ENCODE results near the gene CRYBG1. TPM values are rescaled to one million over a fixed set of nuclear protein-coding genes. Genes with fewer than 3 reads are reported as not detected.
"Not testable (repeated sequence)": the region's sequence is repeated elsewhere in the genome, so short reads cannot be mapped to it uniquely, and the experiment has no call there.

Gene CRYBG1
- total and polyA plus RNA-seq, 2 experiments from 2014 or later, result 3.2 to 10.0 TPM

GRCh38 chr6:106556368-106556960, 195.9 kb downstream of the CRYBG1 start:
- Histone ChIP-seq H4K20me1 (ENCODE audit: insufficient read depth, poor library complexity, severe bottlenecking) (no peaks in the 10 kb centered on the region), H3K36me3 (replicated peaks; ENCODE audit: insufficient read depth, low read depth) (no peaks in the 10 kb centered on the region), H3K9me3 (ENCODE audit: low read depth) (no peaks in the 10 kb centered on the region), H3K4me3 (no peak overlapping the region), H3K27me3 (no peaks in the 10 kb centered on the region), H3K9me2 (replicated peaks; ENCODE audit: insufficient read depth) (no peaks in the 10 kb centered on the region), H3K4me1 (ENCODE audit: insufficient read depth) (no peaks in the 10 kb centered on the region), H2AFZ (no peak overlapping the region), H3K79me2 (no peaks in the 10 kb centered on the region), H3K4me2 (no peak overlapping the region), H3K27ac (no peak overlapping the region)
- 49% methylated on average over 3 of the region's 3 CpGs for WGBS (ENCODE audit: low lambda C conversion rate, missing lambda C conversion rate)
- TF ChIP-seq EZH2phosphoT487 (IDR thresholded peaks at IDR 0.05; ENCODE audit: low read depth, severe bottlenecking, unreplicated experiment) (no peak), CTCF (IDR thresholded peaks at IDR 0.05; ENCODE audit: poor library complexity) (peak; percentile 50), EZH2 (IDR thresholded peaks at IDR 0.05; ENCODE audit: borderline replicate concordance) (no peak)
- DNase-seq (ENCODE audit: low spot score), result no peak

DNA sequence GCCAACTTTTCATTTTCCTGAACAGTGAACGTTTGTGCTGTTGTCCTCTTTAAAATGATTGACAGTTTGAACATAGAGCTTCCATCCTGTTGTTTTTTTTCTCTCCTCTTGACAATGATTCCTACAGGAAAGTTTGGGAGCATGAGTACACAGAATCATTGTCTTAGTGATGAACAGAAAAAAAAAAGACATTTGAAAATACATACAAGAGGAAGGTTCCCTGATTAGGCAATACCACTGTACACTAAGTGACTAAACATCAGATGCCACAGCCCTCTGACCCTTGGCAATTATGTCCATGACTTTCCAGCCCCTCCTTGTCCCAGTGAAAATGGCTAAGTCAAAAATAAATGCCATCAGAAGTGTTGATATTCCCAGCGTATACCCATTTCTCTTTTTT, 197.3 kb downstream of the CRYBG1 start:
- Histone ChIP-seq H2AFZ (no peak overlapping the region), H3K79me2 (no peaks in the 10 kb centered on the region), H4K20me1 (ENCODE audit: insufficient read depth, poor library complexity, severe bottlenecking) (no peaks in the 10 kb centered on the region), H3K4me1 (ENCODE audit: insufficient read depth) (no peaks in the 10 kb centered on the region), H3K4me3 (no peak overlapping the region), H3K9me2 (replicated peaks; ENCODE audit: insufficient read depth) (no peaks in the 10 kb centered on the region), H3K27ac (no peak overlapping the region), H3K4me2 (no peak overlapping the region), H3K27me3 (no peaks in the 10 kb centered on the region), H3K9me3 (ENCODE audit: low read depth) (no peaks in the 10 kb centered on the region), H3K36me3 (replicated peaks; ENCODE audit: insufficient read depth, low read depth) (no peaks in the 10 kb centered on the region)
- TF ChIP-seq EZH2 (IDR thresholded peaks at IDR 0.05; ENCODE audit: borderline replicate concordance), result no peak
- no peak for TF ChIP-seq EZH2phosphoT487 (IDR thresholded peaks at IDR 0.05; ENCODE audit: low read depth, severe bottlenecking, unreplicated experiment)
- no peak for TF ChIP-seq CTCF (IDR thresholded peaks at IDR 0.05; ENCODE audit: poor library complexity)
- WGBS (ENCODE audit: low lambda C conversion rate, missing lambda C conversion rate), result 77% methylated on average over 2 of the region's 2 CpGs
- no peak for DNase-seq (ENCODE audit: low spot score)

- TF ChIP-seq EZH2 (IDR thresholded peaks at IDR 0.05; ENCODE audit: borderline replicate concordance) (no peak), EZH2phosphoT487 (IDR thresholded peaks at IDR 0.05; ENCODE audit: low read depth, severe bottlenecking, unreplicated experiment) (no peak), CTCF (IDR thresholded peaks at IDR 0.05; ENCODE audit: poor library complexity) (no peak)
- no peaks in the 10 kb centered on the region for H4K20me1 ChIP-seq (ENCODE audit: insufficient read depth, poor library complexity, severe bottlenecking)
- WGBS (ENCODE audit: low lambda C conversion rate, missing lambda C conversion rate), result 94% methylated on average over 4 of the region's 4 CpGs
- no peak overlapping the region for H3K4me2 ChIP-seq
- no peaks in the 10 kb centered on the region for H3K36me3 ChIP-seq (replicated peaks; ENCODE audit: insufficient read depth, low read depth)
- H3K9me3 ChIP-seq (ENCODE audit: low read depth), result no peaks in the 10 kb centered on the region
- H3K4me1 ChIP-seq (ENCODE audit: insufficient read depth), result no peaks in the 10 kb centered on the region
- no peaks in the 10 kb centered on the region for H3K79me2 ChIP-seq
- H3K27me3 ChIP-seq, result no peaks in the 10 kb centered on the region
- H3K27ac ChIP-seq, result no peak overlapping the region
- no peak overlapping the region for H3K4me3 ChIP-seq
- no peaks in the 10 kb centered on the region for H3K9me2 ChIP-seq (replicated peaks; ENCODE audit: insufficient read depth)
- no peak overlapping the region for H2AFZ ChIP-seq
- DNase-seq (ENCODE audit: low spot score), result no peak
These were observed 197.8 kb downstream of the CRYBG1 start for GRCh38 chr6:106558364-106558763.

GRCh38 chr6:106559659-106560058, 199.1 kb downstream of the CRYBG1 start:
- not testable (repeated sequence) for H3K36me3 ChIP-seq (replicated peaks; ENCODE audit: insufficient read depth, low read depth); DNase-seq (ENCODE audit: low spot score); H3K27me3 ChIP-seq; H3K79me2 ChIP-seq; H3K9me3 ChIP-seq (ENCODE audit: low read depth); H2AFZ ChIP-seq; H3K9me2 ChIP-seq (replicated peaks; ENCODE audit: insufficient read depth); H4K20me1 ChIP-seq (ENCODE audit: insufficient read depth, poor library complexity, severe bottlenecking); H3K4me2 ChIP-seq; H3K4me3 ChIP-seq; H3K4me1 ChIP-seq (ENCODE audit: insufficient read depth); H3K27ac ChIP-seq
- 96% methylated on average over 5 of the region's 5 CpGs for WGBS (ENCODE audit: low lambda C conversion rate, missing lambda C conversion rate)
